ENCODE data around the gene GALNT7. TPM values are rescaled to one million over a fixed set of nuclear protein-coding genes. Genes with fewer than 3 reads are reported as not detected.

The GALNT7 gene
- total RNA-seq, 1 experiment from 2014 or later: 156 TPM

DNA sequence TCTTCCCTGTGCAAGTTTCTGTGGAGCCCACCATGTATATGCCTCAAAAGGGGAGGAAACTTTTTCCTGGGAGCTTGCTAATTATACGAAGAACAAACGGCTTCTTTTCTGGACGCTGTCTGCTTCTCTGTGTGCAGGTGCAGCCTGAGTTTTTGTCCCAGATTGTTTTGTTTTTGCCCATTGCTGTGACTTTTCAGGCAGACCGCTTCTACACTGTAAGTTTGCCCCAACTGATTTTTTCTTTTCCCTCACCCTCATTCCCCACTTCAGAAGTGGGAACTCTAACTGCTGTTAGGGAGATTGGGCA, 113.6 kb downstream of the GALNT7 start:
- Histone ChIP-seq H3K4me3 (ENCODE audit: low read depth in 2 of 2, low read length in 2 of 2) (no peak overlapping the region), H3K9me3 (ENCODE audit: control insufficient read depth, insufficient read depth, low read depth, low read length) (peaks cover 25% of the 10 kb centered on the region; the same call in 1 of the 2 replicates), H3K27me3 (ENCODE audit: control insufficient read depth, insufficient read depth, low read length) (no peaks in the 10 kb centered on the region), H3K27ac (ENCODE audit: low read length) (peak overlapping the region; percentile 51; the same call in 1 of the 2 replicates), H3K4me1 (ENCODE audit: control insufficient read depth, insufficient read depth, low read length) (peaks cover under 1% of the 10 kb centered on the region; the same call in 1 of the 2 replicates), H3K36me3 (ENCODE audit: control insufficient read depth, insufficient read depth, low read length) (no peaks in the 10 kb centered on the region; the same call in 1 of the 2 replicates)
- ATAC-seq: no peak
- in situ Hi-C loops (cut with HindIII; ENCODE audit: low pct_unique_long_range_greater_than_20kb, low sequenced_read_pairs) (no loop called here), intact Hi-C loops (cut with micrococcal nuclease; ENCODE audit: unreplicated experiment) (no loop called here)
- no peak for TF ChIP-seq POLR2AphosphoS5 (IDR thresholded peaks at IDR 0.05; ENCODE audit: low read depth, low read length)
- POLR2A ChIA-PET: no interaction called here
- no TSS peak for BruUV-seq (replicated peaks)
- DNase-seq (ENCODE audit: low read depth, low spot score): no peak
- CTCF ChIA-PET: no interaction called here

DNA sequence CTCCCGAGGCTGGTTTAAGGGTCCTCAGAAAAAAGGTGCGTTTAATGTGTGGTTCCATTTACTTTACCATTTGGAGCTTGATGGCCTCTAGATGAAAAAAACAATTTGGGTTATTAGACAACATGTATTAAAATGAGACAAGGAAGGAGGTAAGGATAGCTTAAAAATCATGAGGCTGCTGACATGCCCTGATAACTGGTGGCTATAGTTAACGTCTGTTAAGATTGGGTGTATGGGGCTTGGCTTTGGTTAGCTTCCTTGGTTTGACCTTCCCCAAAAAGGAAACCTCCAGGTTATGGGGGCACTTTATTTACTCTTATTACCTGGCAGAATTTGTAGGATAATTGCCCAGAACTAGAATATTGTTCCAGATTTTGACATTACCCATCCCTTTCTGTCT, 114.0 kb downstream of the GALNT7 start:
- Histone ChIP-seq H3K36me3 (ENCODE audit: control insufficient read depth, insufficient read depth, low read length) (no peaks in the 10 kb centered on the region; the same call in 1 of the 2 replicates), H3K27ac (ENCODE audit: low read length) (peak overlapping the region; percentile 51; the same call in 1 of the 2 replicates), H3K4me3 (ENCODE audit: low read depth in 2 of 2, low read length in 2 of 2) (no peak overlapping the region), H3K4me1 (ENCODE audit: control insufficient read depth, insufficient read depth, low read length) (no peaks in the 10 kb centered on the region; the same call in 1 of the 2 replicates), H3K9me3 (ENCODE audit: control insufficient read depth, insufficient read depth, low read depth, low read length) (peaks cover 25% of the 10 kb centered on the region; the same call in 1 of the 2 replicates), H3K27me3 (ENCODE audit: control insufficient read depth, insufficient read depth, low read length) (no peaks in the 10 kb centered on the region)
- TF ChIP-seq TCF7L2 (IDR thresholded peaks at IDR 0.05; ENCODE audit: low read depth, low read length): no peak
- no peak for TF ChIP-seq SIN3A (IDR thresholded peaks at IDR 0.05; ENCODE audit: borderline replicate concordance, insufficient read depth, low read depth, low read length)
- TF ChIP-seq POLR2AphosphoS5 (IDR thresholded peaks at IDR 0.05; ENCODE audit: low read depth, low read length): no peak
- TF ChIP-seq REST (IDR thresholded peaks at IDR 0.05; ENCODE audit: insufficient read depth in 1 of 2, low read depth in 2 of 2, low read length in 1 of 2): no peak
- TF ChIP-seq, protein P1, sequence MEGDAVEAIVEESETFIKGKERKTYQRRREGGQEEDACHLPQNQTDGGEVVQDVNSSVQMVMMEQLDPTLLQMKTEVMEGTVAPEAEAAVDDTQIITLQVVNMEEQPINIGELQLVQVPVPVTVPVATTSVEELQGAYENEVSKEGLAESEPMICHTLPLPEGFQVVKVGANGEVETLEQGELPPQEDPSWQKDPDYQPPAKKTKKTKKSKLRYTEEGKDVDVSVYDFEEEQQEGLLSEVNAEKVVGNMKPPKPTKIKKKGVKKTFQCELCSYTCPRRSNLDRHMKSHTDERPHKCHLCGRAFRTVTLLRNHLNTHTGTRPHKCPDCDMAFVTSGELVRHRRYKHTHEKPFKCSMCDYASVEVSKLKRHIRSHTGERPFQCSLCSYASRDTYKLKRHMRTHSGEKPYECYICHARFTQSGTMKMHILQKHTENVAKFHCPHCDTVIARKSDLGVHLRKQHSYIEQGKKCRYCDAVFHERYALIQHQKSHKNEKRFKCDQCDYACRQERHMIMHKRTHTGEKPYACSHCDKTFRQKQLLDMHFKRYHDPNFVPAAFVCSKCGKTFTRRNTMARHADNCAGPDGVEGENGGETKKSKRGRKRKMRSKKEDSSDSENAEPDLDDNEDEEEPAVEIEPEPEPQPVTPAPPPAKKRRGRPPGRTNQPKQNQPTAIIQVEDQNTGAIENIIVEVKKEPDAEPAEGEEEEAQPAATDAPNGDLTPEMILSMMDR (IDR thresholded peaks at IDR 0.05): no peak
- intact Hi-C loops (cut with micrococcal nuclease; ENCODE audit: unreplicated experiment) (no loop called here), in situ Hi-C loops (cut with HindIII; ENCODE audit: low pct_unique_long_range_greater_than_20kb, low sequenced_read_pairs) (no loop called here)
- ChIA-PET POLR2A (no interaction called here), CTCF (no interaction called here)
- ATAC-seq (no peak), DNase-seq (ENCODE audit: low read depth, low spot score) (no peak)
- no TSS peak for BruUV-seq (replicated peaks)

DNA sequence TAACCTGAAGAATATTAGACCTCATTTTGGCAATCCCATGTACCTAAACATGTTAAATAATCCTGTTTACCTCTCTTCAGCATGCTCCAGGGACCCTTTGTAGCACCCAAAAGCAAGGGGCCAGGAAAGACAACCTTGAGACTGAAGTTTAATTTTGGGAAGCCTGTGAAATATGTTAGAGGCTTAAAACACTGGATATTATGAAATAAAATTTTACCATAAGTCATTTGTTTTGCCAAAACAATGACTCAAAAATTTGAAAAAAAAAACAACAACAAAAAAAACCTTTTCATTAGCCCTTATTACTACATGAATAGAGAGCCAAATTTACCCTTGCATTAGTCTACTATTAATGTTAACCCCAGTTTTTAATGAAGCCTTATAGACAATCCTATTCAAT, 115.9 kb downstream of the GALNT7 start:
- ATAC-seq (no peak), DNase-seq (ENCODE audit: low read depth, low spot score) (no peak)
- Histone ChIP-seq H3K27me3 (ENCODE audit: control insufficient read depth, insufficient read depth, low read length) (no peaks in the 10 kb centered on the region), H3K36me3 (ENCODE audit: control insufficient read depth, insufficient read depth, low read length) (no peaks in the 10 kb centered on the region; the same call in 1 of the 2 replicates), H3K27ac (ENCODE audit: low read length) (no peak overlapping the region), H3K4me1 (ENCODE audit: control insufficient read depth, insufficient read depth, low read length) (peaks cover 11% of the 10 kb centered on the region), H3K9me3 (ENCODE audit: control insufficient read depth, insufficient read depth, low read depth, low read length) (peaks cover 25% of the 10 kb centered on the region; the same call in 1 of the 2 replicates), H3K4me3 (ENCODE audit: low read depth in 2 of 2, low read length in 2 of 2) (no peak overlapping the region)
- ChIA-PET CTCF (interaction anchor here (0.6 kb wide), 1 partner anchor 271 kb away, joined by 4 read pairs; no protein-coding TSS in a partner anchor), POLR2A (no interaction called here)
- in situ Hi-C loops (cut with HindIII; ENCODE audit: low pct_unique_long_range_greater_than_20kb, low sequenced_read_pairs) (no loop called here), intact Hi-C loops (cut with micrococcal nuclease; ENCODE audit: unreplicated experiment) (no loop called here)
- no peak for TF ChIP-seq REST (IDR thresholded peaks at IDR 0.05; ENCODE audit: insufficient read depth in 1 of 2, low read depth in 2 of 2, low read length in 1 of 2)
- TSS peak; percentile 33 for BruUV-seq (replicated peaks)
